ENCODE measurements around the gene LPAR1. TPM values are rescaled to one million over a fixed set of nuclear protein-coding genes. Genes with fewer than 3 reads are reported as not detected.

The LPAR1 gene
- total and polyA plus RNA-seq, 2 donors from 2014 or later = 2.9 to 28.2 TPM

DNA sequence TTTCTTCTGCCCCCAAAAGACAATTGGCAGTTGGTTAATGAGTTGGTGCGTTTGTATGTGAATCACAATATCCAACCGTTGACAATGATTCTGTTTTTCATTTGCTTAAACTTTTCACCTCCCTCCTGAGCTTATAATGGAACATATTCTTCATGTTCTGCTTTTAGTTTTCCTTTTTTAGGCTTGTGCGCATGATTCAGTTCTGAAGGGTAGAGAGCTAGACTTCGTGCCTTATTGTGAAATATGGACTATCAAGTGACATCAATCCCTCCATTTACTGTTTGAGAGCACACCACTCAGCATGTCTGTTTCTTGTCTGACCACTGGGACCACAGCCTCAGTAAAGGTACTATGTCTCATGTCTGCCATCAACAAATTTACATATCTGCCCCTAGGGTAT lies 30.5 kb upstream of the LPAR1 start:
- Histone ChIP-seq H3K4me1 (ENCODE audit: control insufficient read depth in 2 of 3, insufficient read depth in 2 of 3, low read depth in 1 of 3, low read length in 3 of 3) (no peaks in the 10 kb centered on the region), H3K27ac (ENCODE audit: low read depth in 2 of 2, low read length in 2 of 2) (no peak overlapping the region), H3K4me3 (ENCODE audit: low read length in 3 of 3) (no peak overlapping the region), H3K9me3 (ENCODE audit: control insufficient read depth in 2 of 3, insufficient read depth in 1 of 3, low read length in 3 of 3) (no peaks in the 10 kb centered on the region), H3K36me3 (ENCODE audit: control insufficient read depth in 2 of 3, insufficient read depth in 3 of 3, low read length in 3 of 3) (no peaks in the 10 kb centered on the region), H3K27me3 (ENCODE audit: control insufficient read depth, insufficient read depth, low read length) (no peaks in the 10 kb centered on the region), H3K9ac (ENCODE audit: low read length in 3 of 3) (no peak overlapping the region)
- FAIRE-seq = no peak
- DNase-seq = no peak
- TF ChIP-seq, protein P1, sequence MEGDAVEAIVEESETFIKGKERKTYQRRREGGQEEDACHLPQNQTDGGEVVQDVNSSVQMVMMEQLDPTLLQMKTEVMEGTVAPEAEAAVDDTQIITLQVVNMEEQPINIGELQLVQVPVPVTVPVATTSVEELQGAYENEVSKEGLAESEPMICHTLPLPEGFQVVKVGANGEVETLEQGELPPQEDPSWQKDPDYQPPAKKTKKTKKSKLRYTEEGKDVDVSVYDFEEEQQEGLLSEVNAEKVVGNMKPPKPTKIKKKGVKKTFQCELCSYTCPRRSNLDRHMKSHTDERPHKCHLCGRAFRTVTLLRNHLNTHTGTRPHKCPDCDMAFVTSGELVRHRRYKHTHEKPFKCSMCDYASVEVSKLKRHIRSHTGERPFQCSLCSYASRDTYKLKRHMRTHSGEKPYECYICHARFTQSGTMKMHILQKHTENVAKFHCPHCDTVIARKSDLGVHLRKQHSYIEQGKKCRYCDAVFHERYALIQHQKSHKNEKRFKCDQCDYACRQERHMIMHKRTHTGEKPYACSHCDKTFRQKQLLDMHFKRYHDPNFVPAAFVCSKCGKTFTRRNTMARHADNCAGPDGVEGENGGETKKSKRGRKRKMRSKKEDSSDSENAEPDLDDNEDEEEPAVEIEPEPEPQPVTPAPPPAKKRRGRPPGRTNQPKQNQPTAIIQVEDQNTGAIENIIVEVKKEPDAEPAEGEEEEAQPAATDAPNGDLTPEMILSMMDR (IDR thresholded peaks at IDR 0.05; ENCODE audit: borderline replicate concordance, extremely low read depth, insufficient read depth) = no peak
- intact Hi-C loops (cut with DNase I) = no loop called here

- FAIRE-seq = no peak
- Histone ChIP-seq H3K9me3 (ENCODE audit: control insufficient read depth in 2 of 3, insufficient read depth in 1 of 3, low read length in 3 of 3) (no peaks in the 10 kb centered on the region), H3K4me3 (ENCODE audit: low read length in 3 of 3) (no peak overlapping the region), H3K9ac (ENCODE audit: low read length in 3 of 3) (no peak overlapping the region), H3K4me1 (ENCODE audit: control insufficient read depth in 2 of 3, insufficient read depth in 2 of 3, low read depth in 1 of 3, low read length in 3 of 3) (no peaks in the 10 kb centered on the region), H3K27me3 (ENCODE audit: control insufficient read depth, insufficient read depth, low read length) (no peaks in the 10 kb centered on the region), H3K27ac (ENCODE audit: low read depth in 2 of 2, low read length in 2 of 2) (no peak overlapping the region), H3K36me3 (ENCODE audit: control insufficient read depth in 2 of 3, insufficient read depth in 3 of 3, low read length in 3 of 3) (no peaks in the 10 kb centered on the region)
- no peak for DNase-seq
- TF ChIP-seq, protein P1 (IDR thresholded peaks at IDR 0.05; ENCODE audit: borderline replicate concordance, extremely low read depth, insufficient read depth) = no peak
- intact Hi-C loops (cut with DNase I) = no loop called here
Observed at GRCh38 chr9:111068383-111068730, 30.1 kb upstream of the LPAR1 start.

DNA sequence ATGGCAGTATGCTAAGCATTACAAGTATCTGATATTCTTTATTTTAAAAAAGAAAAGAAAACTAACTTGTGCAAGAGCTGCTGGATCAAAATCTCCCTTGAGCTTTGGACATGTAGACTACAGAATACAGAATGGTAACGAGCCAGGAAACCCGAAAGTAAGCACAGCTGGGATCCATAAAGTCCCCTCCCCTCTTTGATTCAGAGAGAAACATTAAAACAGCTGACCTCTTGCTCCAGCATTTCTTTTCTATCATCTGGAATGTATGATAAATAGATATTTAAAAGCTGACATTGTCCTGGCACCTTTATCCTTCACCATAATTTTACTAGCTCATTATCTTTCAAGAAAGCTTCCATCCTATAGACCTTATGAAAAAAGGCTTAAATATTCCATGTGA lies 28.2 kb upstream of the LPAR1 start:
- no peak overlapping the region for H3K4me3 ChIP-seq (ENCODE audit: low read length in 3 of 3)
- H3K9ac ChIP-seq (ENCODE audit: low read length in 3 of 3) = no peak overlapping the region
- TF ChIP-seq, protein P1 (IDR thresholded peaks at IDR 0.05; ENCODE audit: borderline replicate concordance, extremely low read depth, insufficient read depth) = no peak
- DNase-seq (peak in 3 of 5 donors; percentile 17 to 83 (median 62)), FAIRE-seq (no peak)
- H3K36me3 ChIP-seq (ENCODE audit: control insufficient read depth in 2 of 3, insufficient read depth in 3 of 3, low read length in 3 of 3) = no peaks in the 10 kb centered on the region
- intact Hi-C loops (cut with DNase I) = no loop called here
- H3K9me3 ChIP-seq (ENCODE audit: control insufficient read depth in 2 of 3, insufficient read depth in 1 of 3, low read length in 3 of 3) = no peaks in the 10 kb centered on the region
- H3K27me3 ChIP-seq (ENCODE audit: control insufficient read depth, insufficient read depth, low read length) = no peaks in the 10 kb centered on the region
- no peaks in the 10 kb centered on the region for H3K4me1 ChIP-seq (ENCODE audit: control insufficient read depth in 2 of 3, insufficient read depth in 2 of 3, low read depth in 1 of 3, low read length in 3 of 3)
- H3K27ac ChIP-seq (ENCODE audit: low read depth in 2 of 2, low read length in 2 of 2) = no peak overlapping the region

- Histone ChIP-seq H3K36me3 (ENCODE audit: control insufficient read depth in 2 of 3, insufficient read depth in 3 of 3, low read length in 3 of 3) (no peaks in the 10 kb centered on the region), H3K27ac (ENCODE audit: low read depth in 2 of 2, low read length in 2 of 2) (no peak overlapping the region), H3K4me3 (ENCODE audit: low read length in 3 of 3) (no peak overlapping the region), H3K9ac (ENCODE audit: low read length in 3 of 3) (no peak overlapping the region), H3K4me1 (ENCODE audit: control insufficient read depth in 2 of 3, insufficient read depth in 2 of 3, low read depth in 1 of 3, low read length in 3 of 3) (no peaks in the 10 kb centered on the region), H3K27me3 (ENCODE audit: control insufficient read depth, insufficient read depth, low read length) (no peaks in the 10 kb centered on the region), H3K9me3 (ENCODE audit: control insufficient read depth in 2 of 3, insufficient read depth in 1 of 3, low read length in 3 of 3) (no peaks in the 10 kb centered on the region)
- intact Hi-C loops (cut with DNase I) = no loop called here
- FAIRE-seq (no peak), DNase-seq (no peak)
- TF ChIP-seq, protein P1 (IDR thresholded peaks at IDR 0.05; ENCODE audit: borderline replicate concordance, extremely low read depth, insufficient read depth) = no peak
Observed at GRCh38 chr9:111065414-111065813, 27.1 kb upstream of the LPAR1 start.

Data from kidney (tissue), 14 donors.